MM.1S (cell line): ENCODE results near the gene PLXDC2.

ENCODE experiments used
- DNase-seq: peaks from one replicate; pipeline ENCODE4 v3.0.0-alpha.2; 2015
- H2AFZ ChIP-seq: fragments of 300-600 bp; sonication (generic); 2 replicates; pipeline ENCODE4 v1.6.0; 2016; ENCODE audit warnings: antibody characterized with exemption, low read length
- H3F3A ChIP-seq: fragments of 300-600 bp; sonication (generic); 2 replicates; pipeline ENCODE4 v1.6.1; 2016; ENCODE audit warnings: mild to moderate bottlenecking, antibody characterized with exemption, low read length, moderate library complexity, mixed read lengths; ENCODE audit not compliant: insufficient read depth
- H3K27ac ChIP-seq: fragments of 300-600 bp; sonication (generic); 2 replicates; pipeline ENCODE4 v1.5.1; 2016; ENCODE audit warnings: mild to moderate bottlenecking, low read length
- H3K27me3 ChIP-seq: fragments of 300-600 bp; sonication (generic); replicated peaks from 2 replicates; pipeline ENCODE4 v1.6.0; 2016; ENCODE audit warnings: low read length; ENCODE audit not compliant: insufficient read depth
- H3K36me3 ChIP-seq: fragments of 300-600 bp; sonication (generic); replicated peaks from 2 replicates; pipeline ENCODE4 v1.6.1; 2016; ENCODE audit warnings: mild to moderate bottlenecking, low read length, mixed read lengths; ENCODE audit not compliant: insufficient read depth
- H3K4me1 ChIP-seq: fragments of 300-600 bp; sonication (generic); 2 replicates; pipeline ENCODE4 v1.6.1; 2016; ENCODE audit warnings: low read length, mixed read lengths
- H3K4me2 ChIP-seq: fragments of 300-600 bp; sonication (generic); 2 replicates; pipeline ENCODE4 v1.6.0; 2016; ENCODE audit warnings: low read depth, low read length
- H3K4me3 ChIP-seq: fragments of 300-600 bp; sonication (generic); 2 replicates; pipeline ENCODE4 v1.5.1; 2016; ENCODE audit warnings: low read length, mixed read lengths
- H3K79me2 ChIP-seq: fragments of 300-600 bp; sonication (generic); 2 replicates; pipeline ENCODE4 v1.6.1; 2016; ENCODE audit warnings: mixed run types, low read length, mixed read lengths
- H3K9ac ChIP-seq: fragments of 300-600 bp; sonication (generic); 2 replicates; pipeline ENCODE4 v1.6.1; 2016; ENCODE audit warnings: low read length, mixed read lengths
- H3K9me2 ChIP-seq: fragments of 300-600 bp; sonication (generic); replicated peaks from 2 replicates; pipeline ENCODE4 v1.6.1; 2016; ENCODE audit warnings: mild to moderate bottlenecking, low read length, mixed read lengths; ENCODE audit not compliant: insufficient read depth
- H3K9me3 ChIP-seq: fragments of 300-600 bp; sonication (generic); replicated peaks from 2 replicates; pipeline ENCODE4 v1.6.1; 2016; ENCODE audit warnings: mild to moderate bottlenecking, low read length, mixed read lengths; ENCODE audit not compliant: insufficient read depth
- H4K20me1 ChIP-seq: fragments of 300-600 bp; sonication (generic); 2 replicates; pipeline ENCODE4 v1.6.1; 2016; ENCODE audit warnings: mild to moderate bottlenecking, low read length, moderate library complexity, mixed read lengths; ENCODE audit not compliant: insufficient read depth
- CTCF ChIP-seq: fragments of 300-600 bp; sonication (generic); IDR thresholded peaks from 2 replicates; pipeline ENCODE4 v1.5.1; 2016; ENCODE audit warnings: antibody characterized with exemption, low read length, mixed read lengths
- EZH2 ChIP-seq: fragments of 300-600 bp; sonication (generic); optimal IDR thresholded peaks from 2 replicates; pipeline ENCODE3; 2017; ENCODE audit warnings: low read depth, mild to moderate bottlenecking, antibody characterized with exemption, low read length, mixed read lengths
- EZH2phosphoT487 ChIP-seq: fragments of 300-600 bp; sonication (generic); IDR thresholded peaks from 2 replicates; pipeline ENCODE4 v1.6.1; 2018; ENCODE audit warnings: antibody characterized with exemption, low read length

The PLXDC2 gene

GRCh38 chr10:19775296-19775695 is 40.9 kb upstream of the PLXDC2 start:
- Histone ChIP-seq H3K9ac (no peak overlapping the region), H3K4me3 (no peak overlapping the region), H3K79me2 (no peaks in the 10 kb centered on the region), H2AFZ (no peak overlapping the region), H3K4me1 (no peaks in the 10 kb centered on the region), H3F3A (no peaks in the 10 kb centered on the region), H3K9me2 (no peaks in the 10 kb centered on the region), H3K36me3 (no peaks in the 10 kb centered on the region), H4K20me1 (no peaks in the 10 kb centered on the region), H3K4me2 (no peak overlapping the region), H3K27me3 (no peaks in the 10 kb centered on the region), H3K27ac (no peak overlapping the region), H3K9me3 (no peaks in the 10 kb centered on the region)
- no peak for DNase-seq
- TF ChIP-seq EZH2 (no peak), EZH2phosphoT487 (no peak), CTCF (no peak)

GRCh38 chr10:19777806-19778205 is 38.4 kb upstream of the PLXDC2 start:
- Histone ChIP-seq H3K4me3 (no peak overlapping the region), H3K9me2 (no peaks in the 10 kb centered on the region), H4K20me1 (no peaks in the 10 kb centered on the region), H3K27me3 (no peaks in the 10 kb centered on the region), H3K9ac (no peak overlapping the region), H3F3A (no peaks in the 10 kb centered on the region), H3K9me3 (no peaks in the 10 kb centered on the region), H3K4me2 (no peak overlapping the region), H3K4me1 (no peaks in the 10 kb centered on the region), H3K36me3 (no peaks in the 10 kb centered on the region), H2AFZ (no peak overlapping the region), H3K27ac (no peak overlapping the region), H3K79me2 (no peaks in the 10 kb centered on the region)
- no peak for DNase-seq
- TF ChIP-seq EZH2: no peak
- TF ChIP-seq EZH2phosphoT487: no peak

GRCh38 chr10:19778996-19779395 is 37.2 kb upstream of the PLXDC2 start:
- Histone ChIP-seq H3K9me2 (no peaks in the 10 kb centered on the region), H3K4me2 (no peak overlapping the region), H2AFZ (no peak overlapping the region), H3K9ac (no peak overlapping the region), H3K4me1 (no peaks in the 10 kb centered on the region), H3K27me3 (no peaks in the 10 kb centered on the region), H3F3A (no peaks in the 10 kb centered on the region), H3K9me3 (no peaks in the 10 kb centered on the region), H3K27ac (no peak overlapping the region), H3K79me2 (no peaks in the 10 kb centered on the region), H3K4me3 (no peak overlapping the region), H3K36me3 (no peaks in the 10 kb centered on the region), H4K20me1 (no peaks in the 10 kb centered on the region)
- DNase-seq: no peak
- TF ChIP-seq EZH2 (no peak), CTCF (no peak), EZH2phosphoT487 (no peak)

GRCh38 chr10:19782430-19783089 is 33.7 kb upstream of the PLXDC2 start:
- no peaks in the 10 kb centered on the region for H3K27me3 ChIP-seq
- TF ChIP-seq CTCF (no peak), EZH2 (no peak), EZH2phosphoT487 (no peak)
- H3K36me3 ChIP-seq: no peaks in the 10 kb centered on the region
- no peak for DNase-seq
- no peak overlapping the region for H3K4me2 ChIP-seq
- no peak overlapping the region for H2AFZ ChIP-seq
- H3K4me1 ChIP-seq: no peaks in the 10 kb centered on the region
- H3K9ac ChIP-seq: no peak overlapping the region
- H3K4me3 ChIP-seq: no peak overlapping the region
- H3F3A ChIP-seq: no peaks in the 10 kb centered on the region
- no peaks in the 10 kb centered on the region for H3K9me3 ChIP-seq
- no peaks in the 10 kb centered on the region for H3K9me2 ChIP-seq
- no peaks in the 10 kb centered on the region for H4K20me1 ChIP-seq
- H3K27ac ChIP-seq: no peak overlapping the region
- no peaks in the 10 kb centered on the region for H3K79me2 ChIP-seq
